Keratinocyte (primary cell): ENCODE measurements around the gene SEC16A. TPM values are rescaled to one million over a fixed set of nuclear protein-coding genes. Genes with fewer than 3 reads are reported as not detected.

ENCODE experiments used
- DNase-seq: peaks from one replicate; pipeline ENCODE4 v3.0.0-alpha.2; 2011; ENCODE audit warnings: low read depth, missing footprints, low spot score
- FAIRE-seq: peaks from 2 replicates; lab custom pipeline; 2011; peaks lifted over from hg19 to GRCh38; lab: Jason Lieb, UNC
- H2AFZ ChIP-seq: 2 replicates; pipeline ENCODE4 v1.6.0; 2012; ENCODE audit warnings: low read length, control low read depth, inconsistent platforms; ENCODE audit not compliant: control insufficient read depth
- H3K27ac ChIP-seq: 2 replicates; pipeline ENCODE4 v1.5.1; 2011; ENCODE audit warnings: low read length; ENCODE audit not compliant: control insufficient read depth, insufficient read depth
- H3K27me3 ChIP-seq: 3 replicates; pipeline ENCODE4 v1.6.0; 2011; ENCODE audit warnings: low read length; ENCODE audit not compliant: control insufficient read depth, insufficient read depth; ENCODE audit errors: extremely low read depth
- H3K36me3 ChIP-seq, 2 experiments: 2 replicates in 1 of 2; 3 replicates in 1 of 2; pipeline ENCODE4 v1.5.1; 2011; ENCODE audit warnings: low read length in 2 of 2, mild to moderate bottlenecking in 1 of 2; ENCODE audit not compliant: control insufficient read depth in 2 of 2, insufficient read depth in 2 of 2; ENCODE audit errors: extremely low read depth in 1 of 2
- H3K4me1 ChIP-seq: 3 replicates; pipeline ENCODE4 v1.5.1; 2011; ENCODE audit warnings: low read length; ENCODE audit not compliant: control insufficient read depth, insufficient read depth; ENCODE audit errors: extremely low read depth
- H3K4me2 ChIP-seq: 3 replicates; pipeline ENCODE4 v1.6.0; 2011; ENCODE audit warnings: low read depth, low read length; ENCODE audit not compliant: control insufficient read depth, insufficient read depth; ENCODE audit errors: extremely low read depth
- H3K4me3 ChIP-seq, 3 experiments: fragments of 200-600 bp in 1 of 3; sonication (generic) in 1 of 3; 2 replicates in 2 of 3; 3 replicates in 1 of 3; pipeline ENCODE4 v1.5.1; 2011 to 2016; ENCODE audit warnings: low read length in 3 of 3, mild to moderate bottlenecking in 3 of 3, control low read depth in 2 of 3, inconsistent platforms in 1 of 3, low read depth in 1 of 3, mixed read lengths in 1 of 3, mixed run types in 1 of 3, moderate library complexity in 1 of 3; ENCODE audit not compliant: control insufficient read depth in 2 of 3, insufficient read depth in 2 of 3; ENCODE audit errors: extremely low read depth in 1 of 3
- H3K79me2 ChIP-seq: 2 replicates; pipeline ENCODE4 v1.6.0; 2012; ENCODE audit warnings: low read length; ENCODE audit not compliant: control insufficient read depth, insufficient read depth
- H3K9ac ChIP-seq: 3 replicates; pipeline ENCODE4 v1.6.0; 2011; ENCODE audit warnings: low read length; ENCODE audit not compliant: control insufficient read depth, insufficient read depth; ENCODE audit errors: extremely low read depth
- H3K9me1 ChIP-seq: 3 replicates; pipeline ENCODE4 v1.6.0; 2011; ENCODE audit warnings: low read length; ENCODE audit not compliant: control insufficient read depth, insufficient read depth; ENCODE audit errors: extremely low read depth
- H3K9me3 ChIP-seq: 2 replicates; pipeline ENCODE4 v1.5.1; 2012; ENCODE audit warnings: low read depth, low read length; ENCODE audit not compliant: control insufficient read depth
- H4K20me1 ChIP-seq: 3 replicates; pipeline ENCODE4 v1.6.0; 2011; ENCODE audit warnings: low read length; ENCODE audit not compliant: control insufficient read depth, insufficient read depth; ENCODE audit errors: extremely low read depth
- EZH2 ChIP-seq: IDR thresholded peaks from one replicate; pipeline ENCODE4 v1.6.1; 2012; ENCODE audit warnings: inconsistent platforms, mild to moderate bottlenecking, low read length, moderate library complexity
- dilution Hi-C: fragments of 300-500 bp; cut with MboI; formaldehyde crosslinking; loops from one replicate; pipeline ENCODE4 v1.7.0; 2020; ENCODE audit warnings: low sequenced_read_pairs; ENCODE audit not compliant: extremely low pct_ligation_motif_present
- polyA plus RNA-seq, 5 experiments: library from polyadenylated mRNA; depleted of rRNA in 3 of 5; stranded (reverse) in 3 of 5; stranded (forward) in 1 of 5; unstranded in 1 of 5; fragments of >200 nt; gene quantifications; 1 replicate in 1 of 5; 2 replicates in 3 of 5; 3 replicates in 1 of 5; pipeline versions ENCODE4 v1.2.1 to v1.2.3, GENCODE V29; 2011 to 2012; ENCODE audit warnings: missing spikeins in 2 of 5, low read depth in 1 of 5, low replicate concordance in 1 of 5
- TF ChIP-seq, protein P1 (sequence below), 3 experiments: IDR thresholded peaks in 1 of 3; conservative IDR thresholded peaks in 1 of 3; optimal IDR thresholded peaks in 1 of 3; 2 replicates in 2 of 3; 3 replicates in 1 of 3; pipeline versions ENCODE3 to v1.5.1; 2011; ENCODE audit warnings: low read length in 3 of 3, mild to moderate bottlenecking in 3 of 3, moderate library complexity in 2 of 3, control low read depth in 1 of 3, inconsistent platforms in 1 of 3; ENCODE audit not compliant: insufficient read depth in 2 of 3; ENCODE audit errors: extremely low read depth in 1 of 3

Gene SEC16A
- polyA plus RNA-seq, 1 donor (not counting 4 experiments of a cell fraction or from before 2014, with no cell fraction given), result 15.8 TPM

DNA sequence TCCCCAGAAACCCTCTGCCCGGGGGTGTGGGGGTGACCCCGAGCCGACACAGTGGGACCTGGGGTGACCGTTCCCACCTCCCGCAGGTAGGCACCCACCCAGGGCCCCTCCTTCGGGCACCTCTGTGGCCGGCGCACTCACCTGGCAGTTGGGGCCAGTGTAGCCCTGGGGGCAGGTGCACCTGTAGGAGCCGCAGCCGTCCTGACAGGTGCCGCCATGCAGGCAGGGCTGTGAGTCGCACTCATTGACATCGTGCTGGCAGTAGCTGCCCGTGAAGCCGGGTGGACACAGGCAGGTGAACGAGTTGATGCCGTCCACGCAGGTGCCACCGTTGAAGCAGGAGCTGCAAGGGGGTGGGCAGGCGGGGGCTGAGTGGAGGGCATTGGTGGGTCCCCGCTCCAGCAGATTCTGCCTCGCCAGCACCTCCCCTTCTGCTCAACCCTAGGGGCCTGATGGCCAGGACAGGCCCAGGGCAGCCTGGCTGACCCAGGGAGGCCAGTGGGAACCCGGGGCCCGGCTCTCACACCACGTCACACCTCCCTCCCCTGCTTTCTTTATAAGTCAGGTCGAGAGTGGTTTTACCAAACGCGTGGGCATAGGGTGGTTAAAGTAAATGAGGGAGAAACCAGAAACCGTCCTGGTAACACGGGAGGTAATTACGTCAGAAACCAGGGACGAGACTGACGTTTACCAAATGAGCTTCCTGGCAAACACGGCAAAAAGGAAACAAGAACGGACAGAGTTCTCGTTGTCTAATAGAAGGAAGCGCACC is 26.1 kb upstream of the SEC16A start:
- no peak overlapping the region for H3K4me2 ChIP-seq
- no peaks in the 10 kb centered on the region for H3K9me3 ChIP-seq
- no peaks in the 10 kb centered on the region for H3K9me1 ChIP-seq
- H4K20me1 ChIP-seq, result peaks cover 10% of the 10 kb centered on the region
- no peak for TF ChIP-seq EZH2
- TF ChIP-seq, protein P1, sequence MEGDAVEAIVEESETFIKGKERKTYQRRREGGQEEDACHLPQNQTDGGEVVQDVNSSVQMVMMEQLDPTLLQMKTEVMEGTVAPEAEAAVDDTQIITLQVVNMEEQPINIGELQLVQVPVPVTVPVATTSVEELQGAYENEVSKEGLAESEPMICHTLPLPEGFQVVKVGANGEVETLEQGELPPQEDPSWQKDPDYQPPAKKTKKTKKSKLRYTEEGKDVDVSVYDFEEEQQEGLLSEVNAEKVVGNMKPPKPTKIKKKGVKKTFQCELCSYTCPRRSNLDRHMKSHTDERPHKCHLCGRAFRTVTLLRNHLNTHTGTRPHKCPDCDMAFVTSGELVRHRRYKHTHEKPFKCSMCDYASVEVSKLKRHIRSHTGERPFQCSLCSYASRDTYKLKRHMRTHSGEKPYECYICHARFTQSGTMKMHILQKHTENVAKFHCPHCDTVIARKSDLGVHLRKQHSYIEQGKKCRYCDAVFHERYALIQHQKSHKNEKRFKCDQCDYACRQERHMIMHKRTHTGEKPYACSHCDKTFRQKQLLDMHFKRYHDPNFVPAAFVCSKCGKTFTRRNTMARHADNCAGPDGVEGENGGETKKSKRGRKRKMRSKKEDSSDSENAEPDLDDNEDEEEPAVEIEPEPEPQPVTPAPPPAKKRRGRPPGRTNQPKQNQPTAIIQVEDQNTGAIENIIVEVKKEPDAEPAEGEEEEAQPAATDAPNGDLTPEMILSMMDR (optimal IDR thresholded peaks at IDR 0.05 in 1 of 3, IDR thresholded peaks at IDR 0.05 in 1 of 3, conservative IDR thresholded peaks at IDR 0.05 in 1 of 3; ENCODE audit: extremely low read depth in 1 of 3, insufficient read depth in 2 of 3, low read length in 3 of 3), result no peak
- peaks cover 11% of the 10 kb centered on the region for H3K79me2 ChIP-seq
- H3K4me3 ChIP-seq, result no peak overlapping the region
- no peaks in the 10 kb centered on the region for H3K4me1 ChIP-seq
- dilution Hi-C loops, result no loop called here
- H3K36me3 ChIP-seq, result peaks cover 64 to 67% of the 10 kb centered on the region in 2 experiments
- FAIRE-seq, result no peak
- H2AFZ ChIP-seq, result no peak overlapping the region
- no peaks in the 10 kb centered on the region for H3K27me3 ChIP-seq
- DNase-seq, result no peak
- no peak overlapping the region for H3K9ac ChIP-seq
- no peak overlapping the region for H3K27ac ChIP-seq

DNA sequence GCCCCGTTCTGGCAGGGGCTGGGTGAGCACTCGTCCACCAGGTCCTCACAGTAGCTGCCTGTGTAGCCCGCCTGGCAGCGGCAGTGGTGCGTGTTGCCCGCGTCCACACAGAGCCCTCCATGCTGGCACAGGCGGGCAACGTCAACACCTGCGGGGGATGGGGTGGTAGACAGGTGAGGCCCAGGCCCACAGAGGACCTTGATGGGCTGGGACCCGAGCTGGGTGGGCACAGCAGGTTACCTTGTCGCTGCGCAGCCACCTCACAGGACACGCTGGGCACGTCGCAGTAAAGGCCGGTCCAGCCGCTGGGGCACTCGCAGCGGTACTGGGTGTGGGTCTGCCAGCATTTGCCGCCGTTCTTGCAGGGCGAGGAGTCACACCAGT is 25.1 kb upstream of the SEC16A start:
- FAIRE-seq, result no peak

More for the DNA sequence above, 25.1 kb upstream of the SEC16A start:
- Histone ChIP-seq H3K27ac (no peak overlapping the region), H2AFZ (no peak overlapping the region), H3K4me2 (no peak overlapping the region), H3K36me3 (peaks cover 63 to 69% of the 10 kb centered on the region in 2 experiments), H3K79me2 (peaks cover 9% of the 10 kb centered on the region), H3K4me1 (no peaks in the 10 kb centered on the region), H3K27me3 (no peaks in the 10 kb centered on the region), H4K20me1 (peaks cover 7% of the 10 kb centered on the region), H3K9ac (no peak overlapping the region), H3K9me3 (no peaks in the 10 kb centered on the region), H3K9me1 (no peaks in the 10 kb centered on the region), H3K4me3 (no peak overlapping the region)
- DNase-seq, result no peak
- dilution Hi-C loops, result no loop called here
- TF ChIP-seq EZH2, result no peak
- TF ChIP-seq, protein P1 (optimal IDR thresholded peaks at IDR 0.05 in 1 of 3, IDR thresholded peaks at IDR 0.05 in 1 of 3, conservative IDR thresholded peaks at IDR 0.05 in 1 of 3; ENCODE audit: extremely low read depth in 1 of 3, insufficient read depth in 2 of 3, low read length in 3 of 3), result no peak
